Measurements from ENCODE around the gene ZNF786. TPM values are rescaled to one million over a fixed set of nuclear protein-coding genes. Genes with fewer than 3 reads are reported as not detected.
"Not testable (repeated sequence)": the region's sequence is repeated elsewhere in the genome, so short reads cannot be mapped to it uniquely, and the experiment has no call there.

Gene ZNF786, protein sequence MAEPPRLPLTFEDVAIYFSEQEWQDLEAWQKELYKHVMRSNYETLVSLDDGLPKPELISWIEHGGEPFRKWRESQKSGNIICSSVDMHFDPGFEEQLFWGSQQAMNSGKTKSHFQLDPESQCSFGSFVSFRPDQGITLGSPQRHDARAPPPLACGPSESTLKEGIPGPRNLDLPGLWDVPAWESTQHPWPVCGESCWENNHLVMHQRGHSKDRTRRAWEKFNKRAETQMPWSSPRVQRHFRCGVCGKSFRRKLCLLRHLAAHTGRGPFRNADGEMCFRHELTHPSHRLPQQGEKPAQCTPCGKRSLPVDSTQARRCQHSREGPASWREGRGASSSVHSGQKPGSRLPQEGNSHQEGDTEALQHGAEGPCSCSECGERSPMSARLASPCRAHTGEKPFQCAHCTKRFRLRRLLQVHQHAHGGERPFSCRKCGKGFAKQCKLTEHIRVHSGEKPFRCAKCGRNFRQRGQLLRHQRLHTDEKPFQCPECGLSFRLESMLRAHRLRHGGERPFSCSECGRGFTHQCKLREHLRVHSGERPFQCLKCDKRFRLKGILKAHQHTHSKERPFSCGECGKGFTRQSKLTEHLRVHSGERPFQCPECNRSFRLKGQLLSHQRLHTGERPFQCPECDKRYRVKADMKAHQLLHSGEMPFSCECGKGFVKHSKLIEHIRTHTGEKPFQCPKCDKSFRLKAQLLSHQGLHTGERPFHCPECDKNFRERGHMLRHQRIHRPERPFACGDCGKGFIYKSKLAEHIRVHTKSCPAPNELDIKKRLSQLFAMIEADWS
- 6.4 and 7.4 TPM in 2 replicates for polyA plus RNA-seq (2014; cell fraction: cytosol; rRNA removed)
- polyA plus RNA-seq (2014; cell fraction: nucleus; rRNA removed), result 7.6 and 10.5 TPM in 2 replicates

DNA sequence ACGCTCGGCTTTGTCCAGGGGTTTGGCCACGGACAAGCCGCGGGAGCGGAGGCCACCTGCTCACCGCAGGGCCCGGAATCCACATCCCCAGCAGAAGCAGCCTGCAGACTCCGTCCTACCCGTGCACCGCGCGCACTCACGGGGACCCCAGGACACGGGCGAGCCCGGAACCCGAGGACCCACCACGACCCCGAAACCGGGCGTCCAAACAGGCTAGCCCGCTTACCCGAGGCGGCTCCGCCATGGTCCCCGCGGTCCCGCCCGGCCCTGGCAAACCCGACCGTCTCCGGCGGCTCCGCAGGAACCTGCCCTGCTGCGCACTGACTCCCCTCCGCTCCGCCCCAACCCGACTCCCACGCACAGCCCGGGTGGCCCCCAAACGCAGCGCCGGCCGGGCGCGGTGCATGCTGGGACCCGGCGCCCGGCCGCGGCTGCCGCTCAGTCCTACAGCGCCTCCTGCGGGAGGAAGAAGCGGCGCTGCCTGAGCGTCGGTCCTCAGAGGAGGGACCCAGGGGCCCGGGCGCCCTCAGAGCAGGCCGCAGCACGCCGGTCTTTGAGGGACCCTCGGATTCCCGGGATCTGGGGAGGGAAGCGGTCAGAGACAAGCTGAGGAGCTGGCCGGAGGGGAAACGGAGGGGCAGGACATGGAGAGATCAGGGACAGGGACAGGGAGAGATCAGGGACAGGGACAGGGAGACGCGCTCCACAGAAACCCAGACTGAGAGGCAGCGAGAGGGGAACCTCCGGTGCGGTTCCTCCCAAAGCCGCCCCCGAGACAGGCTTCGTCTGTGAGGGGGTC lies at the start of gene ZNF786:
Gene ZNF786 (minus strand): TSS at position 322 of the 799 bp plus-strand sequence. CDS start 78 bp downstream, at position 244.
- DNase-seq (ENCODE audit: low spot score), result peak; percentile 93

DNA sequence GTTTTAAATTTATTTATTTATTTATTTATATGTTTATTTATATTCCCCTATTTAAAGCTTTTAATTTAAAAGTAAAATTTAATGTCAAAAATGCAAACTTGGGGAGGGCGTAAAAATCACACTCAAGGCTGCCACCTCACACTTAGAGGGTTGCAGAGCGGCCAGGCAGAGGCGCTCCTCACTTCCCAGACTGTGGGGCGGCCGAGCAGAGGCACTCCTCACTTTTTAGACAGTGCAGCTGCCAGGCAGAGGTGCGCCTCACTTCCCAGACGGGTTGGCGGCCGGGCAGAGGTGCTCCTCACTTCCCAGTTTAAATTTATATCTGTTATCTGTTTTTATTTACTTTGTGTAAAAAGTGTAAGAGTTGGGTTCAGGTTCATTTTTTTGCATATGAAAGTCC lies 45.6 kb upstream of the ZNF786 start:
- no peak for DNase-seq (ENCODE audit: low spot score)

DNA sequence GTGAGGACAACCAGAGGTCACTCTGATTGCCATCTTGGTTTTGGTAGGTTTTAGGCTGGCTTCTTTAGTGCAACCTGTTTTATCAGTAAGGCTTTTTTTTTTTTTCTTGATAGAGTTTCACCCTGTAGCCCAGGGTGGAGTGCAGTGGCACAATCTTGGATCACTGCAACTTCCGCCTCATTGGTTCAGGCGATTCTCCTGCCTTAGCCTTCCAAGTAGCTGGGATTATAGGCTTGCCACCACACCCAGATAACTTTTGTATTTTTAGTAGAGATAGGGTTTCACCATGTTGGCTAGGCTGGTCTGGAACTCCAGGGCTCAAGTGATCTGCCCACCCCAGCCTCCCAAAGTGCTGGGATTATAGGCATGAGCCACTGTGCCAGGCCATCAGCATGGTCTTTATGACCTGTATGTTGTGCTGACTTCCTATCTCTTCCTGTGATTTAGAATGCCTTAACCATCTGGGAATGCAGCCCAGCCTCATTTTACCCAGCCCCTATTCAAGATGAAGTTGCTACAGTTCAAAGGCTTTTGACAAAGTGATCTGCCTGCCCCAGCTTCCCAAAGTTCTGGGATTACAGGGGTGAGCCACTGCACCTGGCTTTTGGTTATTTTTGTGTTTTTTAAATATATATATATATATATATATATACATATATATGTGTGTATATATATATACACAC lies 42.7 kb upstream of the ZNF786 start:
- DNase-seq (ENCODE audit: low spot score), result no peak

DNA sequence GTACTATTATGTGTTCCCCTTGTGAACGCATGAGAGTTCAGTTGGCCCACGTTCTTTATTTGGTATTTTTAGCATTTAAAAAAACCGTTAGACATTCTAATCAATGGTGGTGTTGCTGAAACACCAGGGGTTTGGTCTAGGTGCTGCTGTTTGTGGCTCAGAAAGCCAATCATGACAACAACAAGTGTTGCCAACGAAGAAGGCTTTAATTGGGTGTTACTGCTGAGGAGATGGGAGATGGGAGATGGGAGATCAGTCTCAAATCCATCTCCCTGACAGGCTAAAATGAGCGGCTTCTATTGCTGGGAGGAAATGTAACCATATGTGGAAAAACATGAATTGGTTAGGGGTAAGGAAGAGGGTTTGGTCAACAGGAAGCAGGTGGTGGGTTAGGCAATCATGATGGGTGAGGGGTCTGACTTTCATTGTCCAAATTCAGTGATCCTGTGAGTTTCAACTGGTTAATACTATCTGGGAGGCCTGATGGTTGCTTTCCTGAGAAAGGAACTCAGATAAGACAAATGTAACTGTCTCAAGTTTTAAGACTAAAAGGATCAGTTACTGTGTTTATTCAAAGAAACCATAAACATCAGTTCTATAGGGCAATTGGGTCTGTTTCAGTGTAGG lies 40.2 kb upstream of the ZNF786 start:
- no peak for DNase-seq (ENCODE audit: low spot score)

DNA sequence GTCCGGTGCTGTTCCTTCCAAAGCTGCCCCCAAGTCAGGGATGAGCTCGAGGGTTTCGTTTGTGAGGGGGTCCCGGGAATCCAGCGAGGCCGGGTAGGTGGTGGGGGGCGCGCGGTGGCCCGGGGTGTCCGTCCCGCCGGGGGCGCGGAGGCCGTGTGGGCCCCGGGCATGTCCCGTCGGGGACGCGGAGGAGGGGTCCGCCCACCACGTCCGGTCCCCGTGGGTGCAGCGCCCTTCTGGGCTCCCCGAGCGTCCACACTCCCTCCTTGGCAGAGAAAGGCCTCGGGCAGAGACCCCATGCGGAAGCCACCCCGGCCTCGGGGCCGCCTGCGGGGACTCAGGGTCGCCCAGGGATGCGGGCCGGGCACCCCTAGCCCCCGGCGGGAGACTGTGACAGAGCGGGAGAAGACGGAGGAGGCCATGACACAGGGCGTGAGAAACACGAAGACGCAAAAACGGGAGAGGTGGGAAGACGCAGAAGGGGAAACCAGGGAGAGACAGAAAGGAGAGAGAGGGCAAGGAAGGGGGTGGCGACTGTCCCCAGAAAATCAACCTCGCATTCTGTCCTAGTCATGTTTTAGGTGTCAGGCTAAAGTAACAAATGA lies 36.2 kb upstream of the ZNF786 start:
- peak; percentile 59 for DNase-seq (ENCODE audit: low spot score)

DNA sequence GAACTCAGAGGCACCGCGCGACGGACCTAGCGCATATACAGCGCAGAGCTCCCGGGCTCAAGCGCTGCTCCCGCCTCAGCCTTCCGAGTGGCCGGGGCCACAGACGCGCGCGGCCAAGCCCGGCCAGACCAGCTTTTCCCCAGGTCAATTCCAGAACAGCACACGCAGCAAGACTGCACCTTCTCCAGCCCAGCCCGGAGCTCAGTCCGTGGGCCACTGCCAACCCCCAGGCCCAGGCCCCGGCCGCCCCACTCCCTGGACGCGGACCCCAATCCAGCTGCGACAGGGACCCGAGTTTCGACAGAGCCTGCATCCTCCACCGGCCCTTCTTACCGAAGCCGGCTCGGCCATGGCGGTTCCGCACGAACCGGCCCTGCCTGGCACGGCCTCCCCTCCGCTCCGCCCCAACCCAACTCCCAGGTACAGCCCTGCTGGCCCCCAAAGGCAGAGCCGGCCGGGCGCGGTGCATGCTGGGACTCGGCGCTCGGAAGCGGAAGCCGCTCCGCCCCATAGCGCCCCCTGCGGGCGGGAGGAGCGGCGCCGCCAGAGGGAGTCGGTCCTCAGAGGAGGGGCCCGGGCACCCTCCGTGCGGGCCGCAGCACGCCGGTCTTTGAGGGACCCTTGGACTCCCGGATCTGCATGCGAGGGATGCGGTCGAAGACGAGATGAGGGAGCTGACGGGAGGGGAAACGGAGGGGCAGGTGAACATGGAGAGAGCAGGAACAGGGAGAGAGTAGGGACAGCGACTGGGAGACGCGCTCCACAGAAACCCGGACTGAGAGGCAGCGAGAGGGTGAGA lies 35.5 kb upstream of the ZNF786 start, which contains the start of gene ZNF425:
Gene ZNF425 (minus strand): TSS at position 462 of the 799 bp plus-strand sequence. CDS start 111 bp downstream, at position 351.
- peak; percentile 91 for DNase-seq (ENCODE audit: low spot score)

DNA sequence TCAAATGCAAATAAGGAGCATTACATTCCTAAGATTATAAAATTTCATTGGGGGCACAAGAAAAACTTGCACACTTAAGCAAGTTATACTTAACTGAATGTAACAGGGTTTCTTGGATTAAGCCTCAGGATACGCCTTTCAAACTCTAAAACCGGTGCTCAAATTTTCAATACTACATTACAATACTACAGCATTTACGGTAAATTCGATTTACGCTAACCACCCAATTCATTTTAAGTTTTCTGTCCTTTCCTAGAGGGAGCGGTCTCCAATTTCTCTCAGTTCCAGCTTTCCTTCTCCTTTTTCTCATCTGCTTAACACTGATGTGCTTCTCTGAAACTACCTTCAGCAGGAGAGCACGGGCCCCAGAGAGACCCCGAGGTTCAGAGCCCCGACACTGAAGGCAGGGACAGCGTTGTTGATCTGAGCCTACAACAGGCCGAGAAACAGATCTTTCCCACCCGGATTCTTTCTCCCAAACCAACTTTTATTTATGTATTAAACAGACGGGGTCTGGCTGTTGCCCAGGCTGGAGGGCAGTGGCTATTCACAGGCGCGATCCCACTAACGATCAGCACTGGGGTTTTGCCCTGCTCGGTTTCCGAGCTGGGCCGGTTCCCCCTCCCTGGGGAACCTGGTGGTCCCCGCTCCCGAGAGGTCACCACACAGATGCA lies 34.8 kb upstream of the ZNF786 start:
- no peak for DNase-seq (ENCODE audit: low spot score)

DNA sequence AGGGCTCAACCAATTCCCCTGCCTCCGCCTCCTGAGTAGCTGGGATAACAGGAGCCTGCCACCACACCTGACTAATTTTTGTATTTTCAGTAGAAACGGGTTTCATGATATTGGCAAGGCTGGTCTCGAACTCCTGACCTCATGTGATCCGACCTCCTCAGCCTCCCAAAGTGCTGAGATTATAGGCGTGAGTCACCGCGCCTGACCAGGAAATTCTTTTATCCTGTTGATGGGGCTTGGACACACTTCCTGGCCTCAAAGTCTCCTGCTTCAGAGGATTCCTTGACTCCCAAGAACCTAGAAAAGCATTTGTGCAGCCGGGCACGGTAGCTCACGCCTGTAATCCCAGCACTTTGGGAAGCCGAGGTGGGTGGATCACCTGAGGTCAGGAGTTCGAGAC lies 19.5 kb upstream of the ZNF786 start:
- DNase-seq (ENCODE audit: low spot score), result no peak

DNA sequence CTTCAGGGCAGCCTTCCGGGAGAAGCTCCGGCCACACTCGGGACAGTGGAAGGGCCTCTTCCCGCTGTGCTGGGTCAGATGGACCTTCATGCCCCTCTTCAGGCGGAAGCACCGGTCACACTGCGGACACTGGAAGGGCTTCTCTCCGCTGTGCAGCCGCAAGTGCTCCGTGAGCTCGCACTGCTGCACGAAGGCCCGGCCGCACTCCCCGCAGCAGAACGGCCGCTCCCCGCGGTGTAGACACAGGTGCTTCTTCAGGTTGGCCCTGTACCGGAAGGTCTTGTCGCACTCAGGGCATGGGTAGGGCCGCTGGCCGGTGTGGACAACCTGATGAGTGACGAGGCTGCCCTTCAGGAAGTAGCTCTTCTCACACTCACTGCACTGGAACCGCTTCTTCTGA lies 14.2 kb upstream of the ZNF786 start:
- no peak for DNase-seq (ENCODE audit: low spot score)

DNA sequence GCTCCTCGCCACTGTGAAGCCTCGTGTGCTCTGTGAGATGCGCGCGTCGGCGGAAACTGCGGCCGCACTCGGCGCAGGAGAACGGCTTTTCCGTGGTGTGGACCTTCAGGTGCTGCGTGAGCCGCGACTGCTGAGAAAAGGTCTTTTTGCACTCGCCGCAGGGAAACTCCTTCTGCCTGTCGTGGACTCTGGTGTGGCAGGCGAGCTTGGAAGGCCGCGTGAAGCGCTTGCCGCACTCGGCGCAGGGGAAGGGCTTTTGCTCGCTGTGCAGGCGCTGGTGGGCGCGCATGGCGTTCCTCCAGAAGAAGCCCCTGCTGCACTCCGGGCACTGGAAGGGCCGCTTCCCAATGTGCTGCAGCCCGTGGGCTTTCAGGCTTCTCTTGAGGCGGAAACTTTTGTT lies 13.7 kb upstream of the ZNF786 start:
- no peak for DNase-seq (ENCODE audit: low spot score)

DNA sequence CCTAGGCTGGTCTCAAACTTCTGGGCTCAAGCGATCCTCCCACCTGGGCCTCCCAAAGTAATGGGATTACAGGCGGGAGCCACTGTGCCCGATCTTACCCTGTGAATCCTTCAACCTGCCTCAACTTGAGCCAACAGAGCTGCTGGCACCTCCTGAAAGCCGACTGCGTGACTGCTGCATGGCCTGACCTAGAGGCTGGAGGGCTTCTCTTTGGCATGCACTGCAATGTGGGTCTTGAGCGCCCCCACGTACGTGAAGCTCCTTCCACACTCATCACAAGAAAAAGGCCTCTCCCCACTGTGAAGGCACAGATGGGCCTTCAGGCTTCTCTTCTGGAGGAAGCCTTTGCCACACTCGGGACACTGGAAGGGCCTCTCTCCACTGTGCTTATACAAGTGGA lies 12.9 kb upstream of the ZNF786 start:
- no peak for DNase-seq (ENCODE audit: low spot score)

DNA sequence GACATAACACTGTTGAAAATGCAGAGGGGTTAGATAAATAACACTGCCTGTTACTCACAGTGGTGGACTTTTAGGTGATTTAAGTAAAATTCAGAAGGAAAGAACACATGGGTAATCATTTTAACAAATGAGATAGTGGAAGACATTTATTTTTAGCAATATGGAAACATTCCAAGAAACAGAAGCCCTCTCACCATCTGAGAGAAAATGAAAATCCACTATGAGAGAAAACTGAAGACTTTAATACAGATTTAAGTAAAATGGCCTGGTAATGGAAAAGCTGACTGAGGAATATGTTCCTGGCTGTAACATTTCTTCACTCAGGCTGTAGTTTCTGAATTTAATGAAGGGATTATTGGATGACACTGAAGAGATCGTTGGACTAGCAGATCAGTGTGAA lies 12.1 kb upstream of the ZNF786 start:
- DNase-seq (ENCODE audit: low spot score), result no peak

DNA sequence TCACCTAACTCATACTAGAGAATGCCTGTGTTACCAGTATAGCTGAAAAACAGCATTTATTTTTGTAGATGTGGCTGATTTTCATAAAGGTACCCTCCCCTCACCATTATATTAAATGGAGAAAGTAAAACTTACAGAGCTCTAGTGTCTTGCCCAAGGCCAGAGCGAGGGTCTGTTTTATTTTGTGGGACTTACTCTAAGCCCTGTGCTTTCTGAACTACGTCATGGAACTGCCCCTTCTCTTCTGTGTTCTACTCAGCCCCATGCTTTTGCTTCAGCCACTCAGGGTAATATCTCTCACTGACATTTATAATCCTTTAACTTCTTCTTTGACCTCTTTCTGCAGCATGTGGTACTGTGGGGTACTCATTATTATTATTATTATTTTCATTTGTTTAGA lies 10.3 kb upstream of the ZNF786 start:
- no peak for DNase-seq (ENCODE audit: low spot score)

DNA sequence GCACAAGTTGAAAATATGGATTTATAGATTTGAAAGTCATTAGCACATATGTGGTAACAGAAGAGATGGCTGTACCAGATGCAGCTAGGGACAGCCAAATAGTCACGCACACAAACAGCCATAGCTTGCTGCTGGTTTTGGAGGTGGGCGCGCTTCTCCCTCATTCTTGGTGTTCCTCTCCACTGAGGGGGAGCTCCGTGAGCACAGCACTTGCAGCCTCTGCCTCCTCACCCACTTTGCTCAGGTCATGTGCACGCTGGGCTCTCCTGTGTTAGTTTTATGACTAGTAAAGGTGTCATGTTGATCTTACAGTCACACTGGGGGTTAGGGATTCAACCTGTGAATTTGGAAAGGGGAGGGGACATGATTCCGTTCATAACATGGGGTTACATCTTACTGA lies 8.5 kb upstream of the ZNF786 start:
- DNase-seq (ENCODE audit: low spot score), result no peak

DNA sequence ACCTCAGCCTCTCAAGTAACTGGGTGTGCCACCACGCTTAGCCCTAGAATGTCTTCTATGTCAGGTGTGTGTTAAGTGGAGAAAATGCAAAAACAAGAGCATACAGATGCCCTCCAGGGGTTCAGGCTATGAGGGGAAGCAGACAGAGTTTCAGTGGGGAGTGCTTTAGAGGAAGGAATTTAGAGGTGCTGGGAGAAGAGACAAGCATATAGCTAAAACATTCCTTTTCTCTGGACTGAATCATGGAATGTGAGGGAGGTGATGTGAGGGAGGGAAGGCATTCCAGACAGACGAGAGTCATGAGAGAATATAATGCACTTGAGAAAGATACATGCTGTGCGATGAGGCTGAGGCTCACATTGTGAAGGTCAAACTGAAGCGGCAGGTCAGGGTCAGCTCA lies 6.6 kb upstream of the ZNF786 start:
- no peak for DNase-seq (ENCODE audit: low spot score)

DNA sequence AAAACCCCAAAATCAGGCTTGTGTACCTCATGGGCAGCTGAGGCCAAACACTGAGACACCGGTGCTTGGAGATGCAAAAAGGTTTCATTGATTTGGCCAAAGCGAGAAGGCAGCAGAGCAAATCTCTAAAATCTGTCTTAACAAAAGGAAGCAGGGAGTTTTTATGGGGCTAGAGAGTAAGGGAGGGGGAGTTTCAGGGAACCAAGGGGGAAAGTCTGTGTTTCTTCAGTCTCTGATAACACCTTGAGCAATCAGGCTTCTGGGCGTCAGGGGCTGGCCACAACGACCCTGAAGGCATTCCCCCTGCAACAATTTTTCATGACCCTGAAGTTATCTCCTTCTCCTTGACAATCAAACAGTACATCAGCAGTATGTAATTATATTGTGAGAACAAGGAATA lies 2.7 kb upstream of the ZNF786 start:
- DNase-seq (ENCODE audit: low spot score), result no peak

DNA sequence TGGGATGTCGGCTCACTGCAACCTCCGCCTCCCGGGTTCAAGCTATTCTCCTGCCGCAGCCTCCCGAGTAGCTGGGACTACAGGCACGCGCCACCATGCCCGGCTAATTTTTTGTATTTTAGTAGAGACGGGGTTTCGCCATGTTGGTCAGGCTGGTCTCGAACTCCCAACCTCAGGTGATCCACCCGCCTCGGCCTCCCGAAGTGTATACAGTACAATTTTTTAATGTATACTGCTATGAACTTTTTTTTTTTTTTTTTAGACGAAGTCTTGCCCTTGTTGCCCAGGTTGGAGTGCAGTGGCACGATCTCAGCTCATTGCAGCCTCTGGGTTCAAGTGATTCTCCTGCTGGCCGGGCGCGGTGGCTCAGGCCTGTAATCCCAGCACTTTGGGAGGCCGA lies 1.7 kb upstream of the ZNF786 start:
- not testable (repeated sequence) for DNase-seq (ENCODE audit: low spot score)

DNA sequence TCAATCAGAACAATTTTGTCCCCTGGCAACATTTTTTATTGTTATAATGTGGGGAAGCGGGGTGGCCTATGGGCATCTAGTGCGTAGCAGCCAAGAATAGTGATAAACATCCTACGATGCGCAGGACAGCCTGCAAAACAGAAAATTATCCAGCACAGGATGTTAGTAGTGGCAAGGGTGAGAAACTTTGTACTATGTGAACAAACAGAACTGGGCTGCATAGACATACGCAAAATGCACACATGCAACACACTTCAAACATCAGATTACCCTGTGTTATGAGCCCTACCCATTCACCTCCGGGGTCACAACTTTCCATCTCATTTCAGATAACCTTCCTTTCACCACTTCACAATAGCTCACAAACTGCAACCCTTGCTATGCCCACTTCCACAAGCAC lies 3.1 kb downstream of the ZNF786 start:
- DNase-seq (ENCODE audit: low spot score), result no peak

DNA sequence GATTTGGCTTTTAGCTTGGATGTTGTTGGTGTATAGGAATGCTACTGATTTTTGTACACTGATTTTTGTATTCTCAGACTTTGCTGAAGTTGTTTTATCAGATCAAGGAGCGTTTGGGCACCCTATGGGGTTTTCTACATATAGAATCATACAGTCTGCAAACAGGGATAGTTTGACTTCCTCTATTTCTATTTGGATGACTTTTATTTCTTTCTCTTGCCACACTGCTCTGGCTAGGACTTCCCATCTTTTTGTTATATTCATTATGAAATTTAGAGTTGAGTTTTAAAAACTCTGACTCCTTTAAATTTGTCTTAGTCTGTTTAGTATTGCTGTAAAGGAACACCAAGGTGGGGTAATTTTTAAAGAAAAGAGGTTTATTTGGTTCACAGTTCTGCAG lies 4.7 kb downstream of the ZNF786 start:
- no peak for DNase-seq (ENCODE audit: low spot score)

Data from SK-N-DZ (cell line).